Peyer's patch (tissue), 4 donors: ENCODE data around the gene PJA2. TPM values are rescaled to one million over a fixed set of nuclear protein-coding genes. Genes with fewer than 3 reads are reported as not detected.

ENCODE experiments used
- DNase-seq, 3 donors: peaks; one replicate each; pipeline ENCODE4 v3.0.0-alpha.2; 2017 to 2019
- H3K27ac ChIP-seq, 4 donors: fragments of 200-600 bp; sonication (generic); one replicate each; pipeline ENCODE4 v1.5.1; 2016 to 2019
- H3K27me3 ChIP-seq, 2 donors: fragments of 200-600 bp; sonication (generic); one replicate each; pipeline ENCODE4 v1.5.1; 2019
- H3K36me3 ChIP-seq, 3 donors: fragments of 200-600 bp; sonication (generic); one replicate each; pipeline ENCODE4 v1.5.1; 2016 to 2019
- H3K4me1 ChIP-seq, 4 donors: fragments of 200-600 bp; sonication (generic); one replicate each; pipeline ENCODE4 v1.5.1; 2016 to 2019
- H3K4me3 ChIP-seq, 4 donors: fragments of 200-600 bp; sonication (generic); 1 replicate in 3 of 4; 2 replicates in 1 of 4; pipeline ENCODE4 v1.5.1; 2016 to 2019; ENCODE audit warnings: mild to moderate bottlenecking in 1 of 4
- H3K9me3 ChIP-seq, 4 donors: fragments of 200-600 bp; sonication (generic); one replicate each; pipeline ENCODE4 v1.5.1; 2016 to 2019; ENCODE audit warnings: mild to moderate bottlenecking in 1 of 4
- CTCF ChIP-seq, 6 experiments: fragments of 450-650 bp in 4 of 6; fragments of 200-600 bp in 2 of 6; sonication (generic) in 1 of 6; IDR thresholded peaks; one replicate each; pipeline ENCODE4 v1.5.1; 2017 to 2019; ENCODE audit warnings: antibody characterized with exemption in 6 of 6, mild to moderate bottlenecking in 3 of 6, moderate library complexity in 1 of 6
- POLR2A ChIP-seq, 2 donors: fragments of 450-650 bp; IDR thresholded peaks; one replicate each; pipeline ENCODE4 v1.5.1; 2017; ENCODE audit warnings: antibody characterized with exemption in 2 of 2, mild to moderate bottlenecking in 2 of 2, moderate library complexity in 2 of 2
- total RNA-seq, 4 donors: library from RNA; depleted of rRNA; stranded (reverse); fragments of >200 nt; gene quantifications; one replicate each; pipeline ENCODE4 v1.1.0, GENCODE V29; 2016

The PJA2 gene
- total RNA-seq, 4 donors from 2014 or later, result 40.6 to 68.5 (median 51.6) TPM

- TF ChIP-seq POLR2A (IDR thresholded peaks at IDR 0.05) (no peak), CTCF (IDR thresholded peaks at IDR 0.05) (no peak)
- Histone ChIP-seq H3K4me3 (no peak overlapping the region), H3K4me1 (peaks cover 0 to 21% (median 7%) of the 10 kb centered on the region in 4 donors), H3K27me3 (no peaks in the 10 kb centered on the region), H3K9me3 (no peaks in the 10 kb centered on the region), H3K27ac (no peak overlapping the region), H3K36me3 (peaks cover 0 to 9% (median 0%) of the 10 kb centered on the region in 3 donors)
- DNase-seq, result no peak
Observed at GRCh38 chr5:109406719-109407118, 3.1 kb downstream of the PJA2 start.

GRCh38 chr5:109404428-109404960 is 5.3 kb downstream of the PJA2 start:
- DNase-seq, result no peak
- Histone ChIP-seq H3K27me3 (no peaks in the 10 kb centered on the region), H3K4me1 (peaks cover 0 to 40% (median 5%) of the 10 kb centered on the region in 4 donors), H3K27ac (no peak overlapping the region), H3K9me3 (no peaks in the 10 kb centered on the region), H3K4me3 (no peak overlapping the region), H3K36me3 (peaks cover 0 to 9% (median 0%) of the 10 kb centered on the region in 3 donors)
- no peak for TF ChIP-seq CTCF (IDR thresholded peaks at IDR 0.05)
- TF ChIP-seq POLR2A (IDR thresholded peaks at IDR 0.05), result no peak

- TF ChIP-seq CTCF (IDR thresholded peaks at IDR 0.05) (no peak), POLR2A (IDR thresholded peaks at IDR 0.05) (no peak)
- Histone ChIP-seq H3K27ac (no peak overlapping the region), H3K27me3 (no peaks in the 10 kb centered on the region), H3K4me1 (peaks cover 0 to 50% (median 5%) of the 10 kb centered on the region in 4 donors), H3K9me3 (no peaks in the 10 kb centered on the region), H3K4me3 (no peak overlapping the region), H3K36me3 (peaks cover 0 to 9% (median 0%) of the 10 kb centered on the region in 3 donors)
- DNase-seq, result no peak
Observed at GRCh38 chr5:109403469-109403868, 6.3 kb downstream of the PJA2 start.

GRCh38 chr5:109399092-109399759 is 10.5 kb downstream of the PJA2 start:
- Histone ChIP-seq H3K4me1 (peaks cover 0 to 42% (median 10%) of the 10 kb centered on the region in 4 donors), H3K36me3 (peaks cover 0 to 4% (median 0%) of the 10 kb centered on the region in 3 donors), H3K4me3 (no peak overlapping the region), H3K27me3 (no peaks in the 10 kb centered on the region), H3K9me3 (no peaks in the 10 kb centered on the region), H3K27ac (no peak overlapping the region)
- DNase-seq, result no peak
- TF ChIP-seq POLR2A (IDR thresholded peaks at IDR 0.05) (no peak), CTCF (IDR thresholded peaks at IDR 0.05) (no peak)

GRCh38 chr5:109396965-109397364 is 12.8 kb downstream of the PJA2 start:
- Histone ChIP-seq H3K36me3 (no peaks in the 10 kb centered on the region), H3K27ac (no peak overlapping the region), H3K9me3 (no peaks in the 10 kb centered on the region), H3K4me3 (no peak overlapping the region), H3K4me1 (peaks cover 0 to 51% (median 10%) of the 10 kb centered on the region in 4 donors), H3K27me3 (no peaks in the 10 kb centered on the region)
- no peak for DNase-seq
- TF ChIP-seq CTCF (IDR thresholded peaks at IDR 0.05), result no peak
- no peak for TF ChIP-seq POLR2A (IDR thresholded peaks at IDR 0.05)
